HL-60 (cell line): ENCODE measurements around the gene ADGRA1.
A peak's percentile ranks its signal among the peaks of the same experiment; 100 is the strongest.

Experiments used
- DNase-seq, 2 experiments: peaks; one replicate each; pipeline ENCODE4 v3.0.0-alpha.2; 2010 to 2020; ENCODE audit warnings: low read depth in 1 of 2, low spot score in 1 of 2
- H3K27ac ChIP-seq: fragments of 250-450 bp; sonication (Bioruptor Pico); replicated peaks from 2 replicates; pipeline ENCODE4 v1.5.1; 2020; ENCODE audit warnings: mild to moderate bottlenecking, moderate library complexity
- H3K27me3 ChIP-seq: fragments of 250-450 bp; sonication (Bioruptor Pico); 2 replicates; pipeline ENCODE4 v1.5.1; 2021; ENCODE audit warnings: mild to moderate bottlenecking, moderate library complexity; ENCODE audit not compliant: insufficient read depth, poor library complexity, severe bottlenecking
- H3K4me3 ChIP-seq: replicated peaks from 2 replicates; pipeline ENCODE4 v1.5.1; 2011; ENCODE audit warnings: mild to moderate bottlenecking, control low read depth, low read length; ENCODE audit not compliant: insufficient read depth
- CTCF ChIP-seq: IDR thresholded peaks from one replicate; pipeline ENCODE4 v1.5.1; 2011; ENCODE audit warnings: low read length, control low read depth, inconsistent platforms; ENCODE audit not compliant: insufficient read depth
- GABPA ChIP-seq: IDR thresholded peaks from 2 replicates; pipeline ENCODE4 v1.6.1; 2012; ENCODE audit warnings: low read depth
- POLR2AphosphoS5 ChIP-seq: IDR thresholded peaks from 2 replicates; pipeline ENCODE4 v1.6.1; 2012; ENCODE audit warnings: low read depth
- SPI1 ChIP-seq: IDR thresholded peaks from 2 replicates; pipeline ENCODE4 v1.6.1; 2012; ENCODE audit warnings: low read depth, mild to moderate bottlenecking, borderline replicate concordance
- TF ChIP-seq, protein P1 (sequence below): IDR thresholded peaks from 2 replicates; pipeline ENCODE4 v1.6.1; 2012; ENCODE audit warnings: low read depth; ENCODE audit not compliant: insufficient replicate concordance

The ADGRA1 gene

GRCh38 chr10:133062635-133063034 is 25.1 kb upstream of the ADGRA1 start:
- Histone ChIP-seq H3K27ac (no peak overlapping the region), H3K27me3 (no peaks in the 10 kb centered on the region), H3K4me3 (no peak overlapping the region)
- TF ChIP-seq SPI1 (no peak), POLR2AphosphoS5 (no peak), CTCF (no peak), GABPA (no peak)
- TF ChIP-seq, protein P1, sequence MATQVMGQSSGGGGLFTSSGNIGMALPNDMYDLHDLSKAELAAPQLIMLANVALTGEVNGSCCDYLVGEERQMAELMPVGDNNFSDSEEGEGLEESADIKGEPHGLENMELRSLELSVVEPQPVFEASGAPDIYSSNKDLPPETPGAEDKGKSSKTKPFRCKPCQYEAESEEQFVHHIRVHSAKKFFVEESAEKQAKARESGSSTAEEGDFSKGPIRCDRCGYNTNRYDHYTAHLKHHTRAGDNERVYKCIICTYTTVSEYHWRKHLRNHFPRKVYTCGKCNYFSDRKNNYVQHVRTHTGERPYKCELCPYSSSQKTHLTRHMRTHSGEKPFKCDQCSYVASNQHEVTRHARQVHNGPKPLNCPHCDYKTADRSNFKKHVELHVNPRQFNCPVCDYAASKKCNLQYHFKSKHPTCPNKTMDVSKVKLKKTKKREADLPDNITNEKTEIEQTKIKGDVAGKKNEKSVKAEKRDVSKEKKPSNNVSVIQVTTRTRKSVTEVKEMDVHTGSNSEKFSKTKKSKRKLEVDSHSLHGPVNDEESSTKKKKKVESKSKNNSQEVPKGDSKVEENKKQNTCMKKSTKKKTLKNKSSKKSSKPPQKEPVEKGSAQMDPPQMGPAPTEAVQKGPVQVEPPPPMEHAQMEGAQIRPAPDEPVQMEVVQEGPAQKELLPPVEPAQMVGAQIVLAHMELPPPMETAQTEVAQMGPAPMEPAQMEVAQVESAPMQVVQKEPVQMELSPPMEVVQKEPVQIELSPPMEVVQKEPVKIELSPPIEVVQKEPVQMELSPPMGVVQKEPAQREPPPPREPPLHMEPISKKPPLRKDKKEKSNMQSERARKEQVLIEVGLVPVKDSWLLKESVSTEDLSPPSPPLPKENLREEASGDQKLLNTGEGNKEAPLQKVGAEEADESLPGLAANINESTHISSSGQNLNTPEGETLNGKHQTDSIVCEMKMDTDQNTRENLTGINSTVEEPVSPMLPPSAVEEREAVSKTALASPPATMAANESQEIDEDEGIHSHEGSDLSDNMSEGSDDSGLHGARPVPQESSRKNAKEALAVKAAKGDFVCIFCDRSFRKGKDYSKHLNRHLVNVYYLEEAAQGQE, result no peak
- DNase-seq, result no peak

DNA sequence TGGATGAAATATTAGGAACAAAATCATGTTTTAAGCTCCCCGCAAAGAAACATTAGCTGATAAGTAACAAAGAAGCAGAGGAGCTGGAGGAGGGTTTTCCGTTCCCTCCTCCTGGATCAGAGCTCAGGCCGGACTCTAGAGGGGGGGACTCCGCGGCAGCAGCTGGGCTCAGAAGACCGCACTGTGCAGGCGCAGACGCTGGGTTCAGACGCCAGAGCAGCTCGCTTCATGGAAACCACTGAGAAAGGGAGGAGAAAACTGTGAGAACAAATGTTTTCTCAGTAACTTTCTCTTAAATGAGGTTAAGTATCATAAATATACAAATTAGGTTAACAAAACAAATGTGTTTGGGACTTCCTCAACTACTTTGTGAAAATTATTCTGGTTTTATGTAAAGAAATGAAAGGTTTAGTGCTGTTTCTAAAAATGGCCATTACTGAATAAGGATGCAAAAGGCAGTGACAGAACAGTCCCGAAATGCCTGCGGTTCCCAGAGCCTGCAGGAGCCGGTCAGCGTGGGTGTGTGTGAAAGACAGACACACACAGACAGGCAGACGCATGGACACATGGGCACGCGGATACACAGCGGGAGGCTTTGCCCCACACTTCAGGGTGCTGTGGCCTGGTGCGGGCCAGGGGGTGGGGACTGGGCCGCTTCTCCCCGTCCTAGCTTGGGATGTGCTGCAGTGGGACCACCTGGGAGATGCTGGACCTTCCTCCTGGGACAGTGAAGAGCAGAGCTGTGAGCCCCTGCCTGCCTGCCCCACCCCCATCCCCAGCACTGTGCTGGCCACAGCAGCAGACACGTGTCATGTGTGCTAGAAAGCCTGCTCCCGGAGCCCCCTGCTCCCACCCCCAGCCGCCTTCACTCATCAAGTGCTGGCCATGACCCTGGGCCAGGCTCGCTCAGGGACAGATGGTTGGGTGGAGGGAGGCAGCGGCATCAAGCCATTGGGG is 20.3 kb upstream of the ADGRA1 start:
- Histone ChIP-seq H3K27ac (no peak overlapping the region), H3K27me3 (no peaks in the 10 kb centered on the region), H3K4me3 (no peak overlapping the region)
- TF ChIP-seq, protein P1, result no peak
- TF ChIP-seq SPI1, result no peak
- TF ChIP-seq POLR2AphosphoS5, result no peak
- TF ChIP-seq GABPA, result no peak
- no peak for TF ChIP-seq CTCF
- DNase-seq, result no peak

GRCh38 chr10:133068111-133069032 is 19.4 kb upstream of the ADGRA1 start:
- no peaks in the 10 kb centered on the region for H3K27me3 ChIP-seq
- H3K27ac ChIP-seq, result no peak overlapping the region
- no peak overlapping the region for H3K4me3 ChIP-seq
- DNase-seq, result peak in 1 of 2 experiments; percentile 16
- TF ChIP-seq POLR2AphosphoS5 (no peak), GABPA (no peak), SPI1 (no peak), CTCF (no peak)
- TF ChIP-seq, protein P1, result no peak
